Endothelial cell of umbilical vein (primary cell): ENCODE measurements around the gene FAM3B. TPM values are rescaled to one million over a fixed set of nuclear protein-coding genes. Genes with fewer than 3 reads are reported as not detected.

Experiments
- BruUV-seq: library from RNA; stranded (reverse); fragments of 400-500 nt; replicated peaks from 2 replicates; lab custom pipeline; 2021; lab: Mats Ljungman, UMichigan
- CTCF ChIA-PET: fragments of 300-600, 350-600 bp; sonication (Branson Sonifier 250); formaldehyde crosslinking; loops from one replicate; lab custom pipeline; 2021; ENCODE audit warnings: antibody characterized with exemption, inconsistent platforms; lab: Charles Lee
- POLR2A ChIA-PET: fragments of 300-600, 350-600 bp; sonication (Branson Sonifier 250); formaldehyde crosslinking; loops from one replicate; lab custom pipeline; 2021; ENCODE audit warnings: antibody characterized with exemption, inconsistent platforms; lab: Charles Lee
- DNase-seq: peaks from one replicate; pipeline ENCODE4 v3.0.0-alpha.2; 2011; ENCODE audit warnings: low read depth, low spot score
- FAIRE-seq: peaks from 2 replicates; lab custom pipeline; 2011; peaks lifted over from hg19 to GRCh38; lab: Jason Lieb, UNC
- H2AFZ ChIP-seq: 2 replicates; pipeline ENCODE4 v1.6.0; 2012; ENCODE audit warnings: low read depth, low read length, control low read depth, inconsistent platforms
- H3K27ac ChIP-seq: 2 replicates; pipeline ENCODE4 v1.5.1; 2011; ENCODE audit warnings: low read depth, mild to moderate bottlenecking, control low read depth, low read length, moderate library complexity; ENCODE audit not compliant: insufficient read depth
- H3K27me3 ChIP-seq, 2 experiments: 2 replicates each; pipeline versions ENCODE4 v1.6.0 to v1.6.1; 2011; ENCODE audit warnings: low read length in 2 of 2, mixed read lengths in 1 of 2; ENCODE audit not compliant: control insufficient read depth in 2 of 2, insufficient read depth in 2 of 2
- H3K36me3 ChIP-seq, 2 experiments: 2 replicates in 1 of 2; 3 replicates in 1 of 2; pipeline ENCODE4 v1.5.1; 2011; ENCODE audit warnings: low read length in 2 of 2, mild to moderate bottlenecking in 1 of 2, moderate library complexity in 1 of 2; ENCODE audit not compliant: control insufficient read depth in 2 of 2, insufficient read depth in 2 of 2; ENCODE audit errors: extremely low read depth in 1 of 2
- H3K4me1 ChIP-seq: 3 replicates; pipeline ENCODE4 v1.5.1; 2011; ENCODE audit warnings: mild to moderate bottlenecking, low read length; ENCODE audit not compliant: control insufficient read depth, insufficient read depth; ENCODE audit errors: extremely low read depth
- H3K4me2 ChIP-seq: 2 replicates; pipeline ENCODE4 v1.6.1; 2011; ENCODE audit warnings: low read length, control low read depth, mixed read lengths; ENCODE audit not compliant: insufficient read depth
- H3K4me3 ChIP-seq, 3 experiments: fragments of 200-600 bp in 1 of 3; sonication (generic), shearing (Covaris generic) in 1 of 3; replicated peaks in 1 of 3; 2 replicates each; pipeline ENCODE4 v1.5.1; 2011 to 2016; ENCODE audit warnings: control low read depth in 3 of 3, low read length in 3 of 3, mild to moderate bottlenecking in 2 of 3, inconsistent platforms in 1 of 3, low read depth in 1 of 3, moderate library complexity in 1 of 3; ENCODE audit not compliant: insufficient read depth in 1 of 3
- H3K79me2 ChIP-seq: 2 replicates; pipeline ENCODE4 v1.6.0; 2012; ENCODE audit warnings: low read length, inconsistent platforms; ENCODE audit not compliant: control insufficient read depth, insufficient read depth
- H3K9ac ChIP-seq: replicated peaks from 2 replicates; pipeline ENCODE3; 2011; ENCODE audit warnings: low read length, control low read depth; ENCODE audit not compliant: insufficient read depth; ENCODE audit errors: extremely low read depth
- H3K9me1 ChIP-seq: replicated peaks from 3 replicates; pipeline ENCODE4 v1.6.0; 2011; ENCODE audit warnings: mild to moderate bottlenecking, low read length; ENCODE audit not compliant: control insufficient read depth, insufficient read depth; ENCODE audit errors: extremely low read depth
- H3K9me3 ChIP-seq: replicated peaks from 2 replicates; pipeline ENCODE4 v1.5.1; 2012; ENCODE audit warnings: low read length, inconsistent platforms; ENCODE audit not compliant: control insufficient read depth, insufficient read depth
- H4K20me1 ChIP-seq: replicated peaks from 2 replicates; pipeline ENCODE3; 2011; ENCODE audit warnings: mild to moderate bottlenecking, low read length; ENCODE audit not compliant: control insufficient read depth, insufficient read depth; ENCODE audit errors: extremely low read depth
- EZH2 ChIP-seq: IDR thresholded peaks from 2 replicates; pipeline ENCODE4 v1.6.1; 2012; ENCODE audit warnings: borderline replicate concordance, low read depth, mild to moderate bottlenecking, moderate library complexity, low read length, inconsistent platforms; ENCODE audit not compliant: severe bottlenecking
- FOS ChIP-seq: IDR thresholded peaks from 2 replicates; pipeline ENCODE4 v1.6.1; 2011; ENCODE audit warnings: mild to moderate bottlenecking, low read length, moderate library complexity, borderline replicate concordance; ENCODE audit not compliant: insufficient read depth
- GATA2 ChIP-seq: IDR thresholded peaks from 2 replicates; pipeline ENCODE4 v1.7.0; 2011; ENCODE audit warnings: low read depth, mild to moderate bottlenecking, moderate library complexity, mixed read lengths, low read length; ENCODE audit not compliant: insufficient read length, insufficient read depth
- JUN ChIP-seq: IDR thresholded peaks from 2 replicates; pipeline ENCODE4 v1.6.1; 2011; ENCODE audit warnings: borderline replicate concordance, low read depth; ENCODE audit not compliant: insufficient read length, insufficient read depth
- MAX ChIP-seq: IDR thresholded peaks from 2 replicates; pipeline ENCODE4 v1.6.1; 2011; ENCODE audit not compliant: insufficient read depth, insufficient read length
- MYC ChIP-seq: IDR thresholded peaks from one replicate; pipeline ENCODE4 v1.6.1; 2011; ENCODE audit warnings: mild to moderate bottlenecking, low read depth, low read length
- POLR2A ChIP-seq: IDR thresholded peaks from 2 replicates; pipeline ENCODE4 v1.6.1; 2012; ENCODE audit warnings: low read depth, mild to moderate bottlenecking, control low read depth, low read length
- POLR2AphosphoS5 ChIP-seq: IDR thresholded peaks from 2 replicates; pipeline ENCODE4 v1.6.1; 2012; ENCODE audit warnings: low read depth, mild to moderate bottlenecking, control low read depth, low read length, moderate library complexity; ENCODE audit not compliant: insufficient read depth
- dilution Hi-C: fragments of 300-500 bp; cut with MboI; formaldehyde crosslinking; loops from one replicate; pipeline ENCODE4 v1.15.0; 2019; ENCODE audit warnings: low sequenced_read_pairs; ENCODE audit not compliant: extremely low pct_ligation_motif_present
- intact Hi-C: fragments of 100-400 bp; cut with micrococcal nuclease; formaldehyde crosslinking; loops from one replicate; pipeline ENCODE4 v1.10.0; 2022
- polyA plus RNA-seq, 4 experiments: library from polyadenylated mRNA; depleted of rRNA in 3 of 4; stranded (reverse) in 3 of 4; unstranded in 1 of 4; fragments of >200 nt; gene quantifications; 2 replicates each; pipeline versions ENCODE4 v1.2.1 to v1.2.3, GENCODE V29; 2011 to 2012; ENCODE audit warnings: missing spikeins in 1 of 4
- total RNA-seq: library from RNA; stranded (reverse); gene quantifications from 2 replicates; pipeline ENCODE4 v1.2.3, GENCODE V29; 2021
- TF ChIP-seq, protein P1 (sequence below), 2 donors: IDR thresholded peaks; 1 replicate in 1 of 2; 2 replicates in 1 of 2; pipeline ENCODE4 v1.5.1; 2011; ENCODE audit warnings: low read length in 2 of 2, mild to moderate bottlenecking in 2 of 2, moderate library complexity in 2 of 2, control low read depth in 1 of 2, inconsistent platforms in 1 of 2, low read depth in 1 of 2; ENCODE audit not compliant: insufficient read depth in 1 of 2; ENCODE audit errors: extremely low read depth in 1 of 2

Gene FAM3B
- total and polyA plus RNA-seq, 2 donors (not counting 3 experiments of a cell fraction or from before 2014, with no cell fraction given), result not detected

DNA sequence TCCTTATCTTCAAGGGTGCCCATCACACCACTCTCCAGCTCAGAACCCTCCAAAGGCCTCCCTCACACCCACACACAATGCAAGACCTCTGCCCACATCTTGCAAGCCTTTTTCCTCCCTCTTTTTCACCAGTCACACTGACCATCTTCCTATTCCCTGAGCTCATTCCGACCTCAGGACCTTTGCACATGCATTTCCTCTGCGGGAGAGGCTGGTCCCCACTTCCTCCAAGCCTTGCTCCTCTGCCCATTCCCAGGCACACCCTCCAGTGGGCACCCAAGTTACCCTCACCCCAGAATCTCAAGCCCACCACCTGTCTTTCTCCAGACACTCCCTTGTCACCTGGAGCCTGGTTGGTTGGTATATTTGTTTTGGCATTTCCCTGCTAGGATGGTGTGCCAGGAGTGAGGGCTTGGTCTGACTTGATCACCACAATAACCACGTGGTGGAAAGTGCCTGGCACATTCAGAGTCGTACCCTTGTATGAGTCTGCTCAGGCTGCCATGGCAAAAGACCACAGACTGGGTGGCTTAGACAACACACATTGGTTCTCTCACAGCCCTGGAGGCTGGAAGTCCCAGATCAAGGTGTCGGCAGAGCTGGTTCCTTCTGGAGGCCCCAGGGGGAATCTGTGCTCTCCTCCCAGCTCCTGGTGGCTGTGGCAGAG is 58.4 kb downstream of the FAM3B start:
- POLR2A ChIA-PET, result no interaction called here
- Histone ChIP-seq H3K4me2 (no peak overlapping the region), H3K4me1 (no peaks in the 10 kb centered on the region), H3K9me3 (no peaks in the 10 kb centered on the region), H3K27ac (no peak overlapping the region), H3K9ac (no peak overlapping the region), H3K27me3 (no peaks in the 10 kb centered on the region), H3K36me3 (no peaks in the 10 kb centered on the region), H3K79me2 (no peaks in the 10 kb centered on the region), H3K9me1 (no peaks in the 10 kb centered on the region), H3K4me3 (no peak overlapping the region), H2AFZ (no peak overlapping the region), H4K20me1 (no peaks in the 10 kb centered on the region)
- FAIRE-seq (no peak), DNase-seq (no peak)
- BruUV-seq, result no TSS peak
- no peak for TF ChIP-seq MYC
- no peak for TF ChIP-seq FOS
- TF ChIP-seq, protein P1, sequence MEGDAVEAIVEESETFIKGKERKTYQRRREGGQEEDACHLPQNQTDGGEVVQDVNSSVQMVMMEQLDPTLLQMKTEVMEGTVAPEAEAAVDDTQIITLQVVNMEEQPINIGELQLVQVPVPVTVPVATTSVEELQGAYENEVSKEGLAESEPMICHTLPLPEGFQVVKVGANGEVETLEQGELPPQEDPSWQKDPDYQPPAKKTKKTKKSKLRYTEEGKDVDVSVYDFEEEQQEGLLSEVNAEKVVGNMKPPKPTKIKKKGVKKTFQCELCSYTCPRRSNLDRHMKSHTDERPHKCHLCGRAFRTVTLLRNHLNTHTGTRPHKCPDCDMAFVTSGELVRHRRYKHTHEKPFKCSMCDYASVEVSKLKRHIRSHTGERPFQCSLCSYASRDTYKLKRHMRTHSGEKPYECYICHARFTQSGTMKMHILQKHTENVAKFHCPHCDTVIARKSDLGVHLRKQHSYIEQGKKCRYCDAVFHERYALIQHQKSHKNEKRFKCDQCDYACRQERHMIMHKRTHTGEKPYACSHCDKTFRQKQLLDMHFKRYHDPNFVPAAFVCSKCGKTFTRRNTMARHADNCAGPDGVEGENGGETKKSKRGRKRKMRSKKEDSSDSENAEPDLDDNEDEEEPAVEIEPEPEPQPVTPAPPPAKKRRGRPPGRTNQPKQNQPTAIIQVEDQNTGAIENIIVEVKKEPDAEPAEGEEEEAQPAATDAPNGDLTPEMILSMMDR (IDR thresholded peaks at IDR 0.05; ENCODE audit: extremely low read depth in 1 of 2, insufficient read depth in 1 of 2, low read depth in 1 of 2, low read length in 2 of 2), result no peak
- no peak for TF ChIP-seq POLR2A
- TF ChIP-seq EZH2, result no peak
- TF ChIP-seq GATA2, result no peak
- no peak for TF ChIP-seq JUN
- no peak for TF ChIP-seq POLR2AphosphoS5
- no peak for TF ChIP-seq MAX
- dilution Hi-C loops (no loop called here), intact Hi-C loops (no loop called here)
- CTCF ChIA-PET, result no interaction called here
